T follicular helper cell (primary cell): Measurements from ENCODE around the gene COMMD6.
"Not testable (repeated sequence)": the region's sequence is repeated elsewhere in the genome, so short reads cannot be mapped to it uniquely, and the experiment has no call there.

Source experiments
- DNase-seq: peaks from one replicate; pipeline ENCODE4 v3.0.0-alpha.2; 2020; ENCODE audit warnings: low read depth
- total RNA-seq, 2 experiments: gene quantifications; one replicate each; lab custom pipeline; 2026; lab: John Stamatoyannopoulos, UW

Gene COMMD6
- total RNA-seq: 27.9 to 68.1 reads per million in 2 experiments

- peak; percentile 45 for DNase-seq
These were observed at the start of gene COMMD6 for GRCh38 chr13:75537401-75538365. Gene COMMD6 (minus strand): TSS chr13:75537841. CDS start chr13:75537805, 36 bp downstream.

- no peak for DNase-seq
These were observed 47.5 kb upstream of the COMMD6 start for GRCh38 chr13:75585153-75585552.

GRCh38 chr13:75583091-75583490, 45.5 kb upstream of the COMMD6 start:
- no peak for DNase-seq

- DNase-seq: no peak
These were observed 44.4 kb upstream of the COMMD6 start for GRCh38 chr13:75581874-75582640.

GRCh38 chr13:75579529-75579928, 41.9 kb upstream of the COMMD6 start:
- no peak for DNase-seq

- DNase-seq: no peak
These were observed 31.9 kb upstream of the COMMD6 start for GRCh38 chr13:75569576-75569975.

- DNase-seq: no peak
These were observed 29.0 kb upstream of the COMMD6 start for GRCh38 chr13:75566658-75567057.

- no peak for DNase-seq
These were observed 20.7 kb upstream of the COMMD6 start for GRCh38 chr13:75558145-75558840.

GRCh38 chr13:75556961-75557360, 19.3 kb upstream of the COMMD6 start:
- DNase-seq: no peak

- no peak for DNase-seq
These were observed 18.2 kb upstream of the COMMD6 start for GRCh38 chr13:75555836-75556235.

GRCh38 chr13:75554981-75555380, 17.3 kb upstream of the COMMD6 start:
- DNase-seq: no peak

GRCh38 chr13:75554464-75554863, 16.8 kb upstream of the COMMD6 start:
- no peak for DNase-seq

- DNase-seq: no peak
These were observed 12.5 kb upstream of the COMMD6 start for GRCh38 chr13:75550159-75550567.

GRCh38 chr13:75549262-75550158, 11.9 kb upstream of the COMMD6 start, which contains the start of gene UCHL3:
Gene UCHL3 (plus strand): TSS chr13:75549791. CDS start chr13:75549821, 30 bp downstream.
- peak; percentile 95 for DNase-seq

GRCh38 chr13:75547917-75548316, 10.3 kb upstream of the COMMD6 start:
- no peak for DNase-seq

GRCh38 chr13:75545386-75545785, 7.7 kb upstream of the COMMD6 start:
- not testable (repeated sequence) for DNase-seq

GRCh38 chr13:75544681-75545330, 7.2 kb upstream of the COMMD6 start:
- DNase-seq: no peak

- DNase-seq: no peak
These were observed 4.3 kb upstream of the COMMD6 start for GRCh38 chr13:75541961-75542360.

- DNase-seq: no peak
These were observed 3.6 kb upstream of the COMMD6 start for GRCh38 chr13:75541287-75541686.

- DNase-seq: no peak
These were observed 3.8 kb downstream of the COMMD6 start for GRCh38 chr13:75533861-75534260.
